GM23338 (cell line): ENCODE data around the gene SRGAP1.

Experiments
- CREB1 ChIP-seq: fragments of 250-450 bp; sonication (Bioruptor Pico); IDR thresholded peaks from 2 replicates; pipeline ENCODE4 v1.5.0; 2020; ENCODE audit warnings: low read depth, mild to moderate bottlenecking, moderate library complexity
- CTCF ChIP-seq, 2 experiments: fragments of 200-600 bp in 1 of 2; sonication (generic) in 1 of 2; conservative IDR thresholded peaks; 2 replicates each; pipeline versions ENCODE4 v1.5.1 to v1.6.1; 2016 to 2017; ENCODE audit warnings: antibody characterized with exemption in 2 of 2, low read depth in 2 of 2, mild to moderate bottlenecking in 2 of 2, moderate library complexity in 1 of 2
- ETS1 ChIP-seq: IDR thresholded peaks from 2 replicates; pipeline ENCODE4 v1.6.1; 2016; ENCODE audit warnings: antibody characterized with exemption
- EZH2 ChIP-seq: fragments of 200-600 bp; sonication (generic); IDR thresholded peaks from one replicate; pipeline ENCODE4 v1.8.0; 2017; ENCODE audit warnings: antibody characterized with exemption, mild to moderate bottlenecking, low read depth; ENCODE audit not compliant: unreplicated experiment
- EZH2phosphoT487 ChIP-seq: fragments of 200-600 bp; sonication (generic); IDR thresholded peaks from one replicate; pipeline ENCODE4 v1.8.1; 2018; ENCODE audit warnings: antibody characterized with exemption; ENCODE audit not compliant: unreplicated experiment
- NANOG ChIP-seq: IDR thresholded peaks from 2 replicates; pipeline ENCODE4 v1.6.1; 2016; ENCODE audit warnings: antibody characterized with exemption, borderline replicate concordance
- POLR2AphosphoS5 ChIP-seq: IDR thresholded peaks from 2 replicates; pipeline ENCODE4 v1.6.1; 2016; ENCODE audit warnings: antibody characterized with exemption, low read depth
- STAT1 ChIP-seq: IDR thresholded peaks from one replicate; pipeline ENCODE4 v1.6.1; 2016; ENCODE audit warnings: antibody characterized with exemption; ENCODE audit not compliant: unreplicated experiment

GRCh38 chr12:63929426-63929825 lies 84.9 kb downstream of the SRGAP1 start:
- TF ChIP-seq CTCF (conservative IDR thresholded peaks at IDR 0.05; ENCODE audit: low read depth in 2 of 2) = no peak
- TF ChIP-seq EZH2 = no peak
- TF ChIP-seq POLR2AphosphoS5 = no peak
- no peak for TF ChIP-seq EZH2phosphoT487
- no peak for TF ChIP-seq STAT1
- TF ChIP-seq CREB1 (CRISPR knock-in tag) = no peak
- TF ChIP-seq ETS1 = no peak
- TF ChIP-seq NANOG = no peak
